Esophagus muscularis mucosa (tissue), 4 donors: Measurements from ENCODE around the gene UBAP2L. TPM values are rescaled to one million over a fixed set of nuclear protein-coding genes. Genes with fewer than 3 reads are reported as not detected.
A peak's percentile ranks its signal among the peaks of the same experiment; 100 is the strongest.
"Not testable (repeated sequence)": the region's sequence is repeated elsewhere in the genome, so short reads cannot be mapped to it uniquely, and the experiment has no call there.

Experiments used
- DNase-seq: peaks from one replicate; pipeline ENCODE4 v3.0.0-alpha.2; 2017; ENCODE audit errors: extremely low spot score
- H3K27ac ChIP-seq, 4 donors: fragments of 200-600 bp; sonication (generic); replicated peaks in 1 of 4; 1 replicate in 3 of 4; 2 replicates in 1 of 4; pipeline ENCODE4 v1.5.1; 2016 to 2019; ENCODE audit warnings: mild to moderate bottlenecking in 1 of 4
- H3K27me3 ChIP-seq, 4 donors: fragments of 200-600 bp; sonication (generic); one replicate each; pipeline versions ENCODE4 v1.5.1 to v1.6.0; 2016 to 2019
- H3K36me3 ChIP-seq, 4 donors: fragments of 200-600 bp; sonication (generic); one replicate each; pipeline ENCODE4 v1.5.1; 2016 to 2019
- H3K4me1 ChIP-seq, 4 donors: fragments of 200-600 bp; sonication (generic); one replicate each; pipeline ENCODE4 v1.5.1; 2016 to 2019
- H3K4me3 ChIP-seq, 4 donors: fragments of 200-600 bp; sonication (generic); 1 replicate in 2 of 4; 2 replicates in 2 of 4; pipeline ENCODE4 v1.5.1; 2016 to 2019; ENCODE audit warnings: mild to moderate bottlenecking in 4 of 4, moderate library complexity in 1 of 4
- H3K9me3 ChIP-seq, 4 donors: fragments of 200-600 bp; sonication (generic); 1 replicate in 3 of 4; 2 replicates in 1 of 4; pipeline ENCODE4 v1.5.1; 2016 to 2019
- CTCF ChIP-seq, 3 experiments: fragments of 200-600 bp in 2 of 3; fragments of 450-650 bp in 1 of 3; sonication (generic) in 2 of 3; IDR thresholded peaks; one replicate each; pipeline ENCODE4 v1.5.1; 2017 to 2019; ENCODE audit warnings: antibody characterized with exemption in 3 of 3, mild to moderate bottlenecking in 2 of 3, moderate library complexity in 1 of 3
- EP300 ChIP-seq: sonication (generic); formaldehyde crosslinking; IDR thresholded peaks from one replicate; pipeline ENCODE4 v1.6.1; 2017; ENCODE audit warnings: antibody characterized with exemption
- POLR2A ChIP-seq: fragments of 450-650 bp; IDR thresholded peaks from one replicate; pipeline ENCODE4 v1.6.1; 2017; ENCODE audit warnings: antibody characterized with exemption, moderate library complexity, mild to moderate bottlenecking, low read depth
- POLR2AphosphoS5 ChIP-seq, 2 donors: sonication (generic); formaldehyde crosslinking; IDR thresholded peaks; one replicate each; pipeline ENCODE4 v1.6.1; 2017; ENCODE audit warnings: antibody characterized with exemption in 2 of 2
- WGBS: methylation state at CpG from one replicate; pipeline ENCODE4 v1.1.5; 2018; 5-methylcytosine and 5-hydroxymethylcytosine counted together
- intact Hi-C: fragments of 100-400 bp; cut with DNase I; formaldehyde crosslinking; loops from one replicate; pipeline ENCODE4 v1.15.1; 2023
- total RNA-seq, 4 donors: library from RNA; depleted of rRNA; stranded (reverse); fragments of >200 nt; gene quantifications; one replicate each; pipeline versions ENCODE4 v1.1.0 to v1.2.1, GENCODE V29; 2016

UBAP2L gene
- total RNA-seq, 4 donors from 2014 or later: 53.6 to 79.7 (median 63.4) TPM

DNA sequence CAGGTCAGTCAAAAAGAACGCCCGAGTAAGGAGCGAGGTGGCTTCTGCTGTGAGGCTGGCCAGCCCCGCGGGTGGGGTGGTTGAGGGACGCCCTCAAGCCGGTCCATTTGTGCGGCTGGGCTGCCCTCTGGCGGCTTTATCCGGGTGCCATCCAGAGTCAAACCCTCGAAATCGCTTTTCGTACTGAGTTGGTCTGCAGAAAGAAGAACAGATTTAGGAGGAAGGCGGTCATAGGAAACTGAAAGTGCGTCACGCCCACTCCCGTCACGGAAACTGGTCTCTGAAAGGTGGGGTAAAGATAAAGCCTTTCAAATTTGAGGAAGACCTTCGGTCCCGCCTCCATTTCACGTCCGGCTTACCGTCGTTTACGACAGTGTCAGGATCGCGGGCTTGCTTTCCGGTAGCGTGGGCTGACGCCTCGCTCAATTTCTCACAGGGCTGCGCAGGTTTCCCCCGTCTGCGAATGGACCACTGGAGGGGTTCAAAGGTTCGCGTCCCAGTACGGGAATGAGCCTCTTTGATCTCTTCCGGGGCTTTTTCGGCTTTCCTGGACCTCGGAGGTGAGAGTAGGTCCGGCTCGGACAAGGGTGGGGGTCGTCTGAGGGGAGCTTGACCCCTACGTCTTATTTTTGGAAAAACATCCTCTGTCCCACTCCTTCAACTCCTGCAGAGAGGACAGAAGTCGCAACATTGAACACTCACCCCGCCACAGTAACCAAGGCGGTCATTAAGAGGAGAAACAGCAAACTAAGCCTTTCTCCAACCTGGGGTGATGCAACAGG lies 51.7 kb downstream of the UBAP2L start, which contains the start of gene HAX1:
Gene HAX1, plus strand, starts transcription at position 413 of the 782 bp plus-strand sequence. Its CDS starts 95 bp downstream, at position 508.
- DNase-seq: peak; percentile 98
- WGBS: under 1% methylated on average over 28 of the region's 47 CpGs
- peak within 1 kb of the TSS; percentile 70 to 86 (median 73) for H3K4me3 ChIP-seq
- H3K9me3 ChIP-seq: no peaks in the 10 kb centered on the region
- peaks cover 36 to 70% (median 51%) of the 10 kb centered on the region in 4 donors for H3K36me3 ChIP-seq
- H3K4me1 ChIP-seq: peaks cover 16 to 24% (median 24%) of the 10 kb centered on the region in 4 donors
- peak; percentile 92 to 94 for TF ChIP-seq POLR2AphosphoS5 (IDR thresholded peaks at IDR 0.05)
- peak; percentile 72 to 87 (median 77) for TF ChIP-seq CTCF (IDR thresholded peaks at IDR 0.05)
- TF ChIP-seq POLR2A: peak; percentile 41
- TF ChIP-seq EP300: no peak
- no peaks in the 10 kb centered on the region for H3K27me3 ChIP-seq
- peak within 1 kb of the TSS; percentile 86 to 92 (median 87) for H3K27ac ChIP-seq
- intact Hi-C loops: loop anchor here (2.0 to 5.0 kb wide), 3 partner anchors 50 to 75 kb away; partner anchors contain the start of genes AQP10 and UBAP2L

DNA sequence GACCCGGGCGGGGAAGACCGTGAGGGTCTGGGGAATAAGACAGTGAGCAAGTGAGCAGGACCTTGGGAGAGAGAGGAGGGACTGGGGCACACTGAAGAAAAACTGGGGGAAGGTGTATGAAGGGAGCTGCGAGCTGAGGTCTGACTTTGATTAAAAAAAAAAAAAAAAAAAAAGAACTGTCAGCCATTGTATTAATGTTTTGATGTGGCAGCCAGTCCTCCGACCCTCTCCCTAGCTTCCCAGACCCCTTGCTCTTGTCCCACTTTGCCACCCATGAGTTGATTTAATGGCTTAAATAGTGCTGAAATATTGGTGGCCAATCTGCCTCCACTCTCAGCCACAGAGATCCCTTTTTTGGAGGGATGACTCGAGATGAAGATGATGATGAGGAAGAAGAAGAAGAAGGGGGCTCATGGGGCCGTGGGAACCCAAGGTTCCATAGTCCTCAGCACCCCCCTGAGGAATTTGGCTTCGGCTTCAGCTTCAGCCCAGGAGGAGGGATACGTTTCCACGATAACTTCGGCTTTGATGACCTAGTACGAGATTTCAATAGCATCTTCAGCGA lies 52.3 kb downstream of the UBAP2L start:
- no peaks in the 10 kb centered on the region for H3K27me3 ChIP-seq
- TF ChIP-seq CTCF (IDR thresholded peaks at IDR 0.05) (no peak), EP300 (no peak), POLR2AphosphoS5 (IDR thresholded peaks at IDR 0.05) (no peak), POLR2A (no peak)
- H3K36me3 ChIP-seq: peaks cover 35 to 71% (median 50%) of the 10 kb centered on the region in 4 donors
- no peak for DNase-seq
- peaks cover 16 to 24% (median 24%) of the 10 kb centered on the region in 4 donors for H3K4me1 ChIP-seq
- WGBS: 44% methylated on average over 13 of the region's 13 CpGs
- no peaks in the 10 kb centered on the region for H3K9me3 ChIP-seq
- H3K4me3 ChIP-seq: peak overlapping the region; percentile 70 to 86 (median 73)
- H3K27ac ChIP-seq: peak overlapping the region; percentile 86 to 92 (median 87)
- intact Hi-C loops: loop anchor here (2.0 to 5.0 kb wide), 3 partner anchors 49 to 76 kb away; partner anchors contain the start of genes AQP10 and UBAP2L

DNA sequence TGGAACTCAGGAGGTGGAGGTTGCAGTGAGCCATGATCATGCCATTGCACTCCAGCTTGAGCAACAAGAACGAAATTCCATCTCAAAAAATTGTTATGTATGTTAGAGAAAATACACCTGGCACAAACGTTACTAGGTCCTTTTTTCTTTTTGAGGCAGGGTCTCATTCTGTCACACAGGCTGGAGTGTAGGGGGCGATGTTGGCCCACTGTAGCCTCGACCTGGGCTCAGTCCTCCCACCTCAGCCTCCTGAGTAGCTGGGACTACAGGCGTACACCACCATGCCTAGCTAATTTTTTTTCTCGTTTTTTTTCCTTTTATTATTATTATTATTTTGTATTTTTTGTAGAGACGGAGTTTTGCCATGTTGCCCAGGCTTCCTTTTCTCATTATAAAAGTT lies 56.0 kb downstream of the UBAP2L start:
- TF ChIP-seq CTCF (IDR thresholded peaks at IDR 0.05) (peak in 2 of 3 experiments; percentile 14 to 29), EP300 (no peak), POLR2A (no peak), POLR2AphosphoS5 (IDR thresholded peaks at IDR 0.05) (no peak)
- no peak overlapping the region for H3K4me3 ChIP-seq
- H3K27me3 ChIP-seq: no peaks in the 10 kb centered on the region
- H3K4me1 ChIP-seq: peaks cover 11 to 19% (median 19%) of the 10 kb centered on the region in 4 donors
- 88% methylated on average over 7 of the region's 7 CpGs for WGBS
- H3K36me3 ChIP-seq: peaks cover 10 to 42% (median 24%) of the 10 kb centered on the region in 4 donors
- H3K27ac ChIP-seq: no peak overlapping the region
- H3K9me3 ChIP-seq: no peaks in the 10 kb centered on the region
- DNase-seq: no peak
- intact Hi-C loops: no loop called here

DNA sequence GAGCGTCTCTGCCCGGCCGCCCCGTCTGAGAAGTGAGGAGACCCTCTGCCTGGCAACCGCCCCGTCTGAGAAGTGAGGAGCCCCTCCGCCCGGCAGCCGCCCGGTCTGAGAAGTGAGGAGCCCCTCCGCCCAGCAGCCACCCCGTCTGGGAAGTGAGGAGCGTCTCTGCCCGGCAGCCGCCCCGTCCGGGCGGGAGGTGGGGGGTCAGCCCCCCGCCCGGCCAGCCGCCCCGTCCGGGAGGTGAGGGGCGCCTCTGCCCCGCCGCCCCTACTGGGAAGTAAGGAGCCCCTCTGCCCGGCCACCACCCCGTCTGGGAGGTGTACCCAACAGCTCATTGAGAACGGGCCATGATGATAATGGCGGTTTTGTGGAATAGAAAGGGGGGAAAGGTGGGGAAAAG lies 66.8 kb downstream of the UBAP2L start:
- 91% methylated on average over 7 of the region's 30 CpGs for WGBS
- H3K9me3 ChIP-seq, H3K27ac ChIP-seq, H3K4me1 ChIP-seq, intact Hi-C loops, DNase-seq, H3K36me3 ChIP-seq, H3K27me3 ChIP-seq, H3K4me3 ChIP-seq: not testable (repeated sequence)

DNA sequence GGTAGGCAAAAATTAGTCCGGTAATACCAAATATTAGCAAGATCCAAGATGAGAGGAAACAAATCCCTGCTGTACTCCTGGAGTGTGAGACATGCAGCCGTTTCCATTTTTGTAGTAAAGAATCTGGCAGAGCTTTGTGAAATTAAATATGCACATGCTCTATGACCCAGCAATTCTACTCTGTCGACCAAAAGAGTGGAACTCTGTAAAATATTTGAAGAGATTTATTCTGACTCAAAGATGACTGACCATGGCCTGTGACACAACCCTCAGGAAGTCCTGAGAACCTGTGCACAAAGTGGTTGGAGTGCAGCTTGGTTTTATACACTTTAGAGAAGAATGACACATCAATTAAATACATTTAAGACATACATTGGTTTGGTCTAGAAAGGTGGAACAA lies 67.9 kb downstream of the UBAP2L start:
- peaks cover 0 to 2% (median 0%) of the 10 kb centered on the region in 4 donors for H3K9me3 ChIP-seq
- H3K27me3 ChIP-seq: no peaks in the 10 kb centered on the region
- no peak overlapping the region for H3K27ac ChIP-seq
- whole genome bisulfite sequencing: 62% methylated on average over 3 of the region's 3 CpGs
- TF ChIP-seq POLR2A (no peak), POLR2AphosphoS5 (IDR thresholded peaks at IDR 0.05) (no peak)
- no peaks in the 10 kb centered on the region for H3K4me1 ChIP-seq
- intact Hi-C loops: no loop called here
- no peak for DNase-seq
- no peak overlapping the region for H3K4me3 ChIP-seq
- H3K36me3 ChIP-seq: no peaks in the 10 kb centered on the region
